Dedifferentiated amniotic fluid mesenchymal stem cell (primary cell): ENCODE measurements around the gene TNFAIP3.

ENCODE experiments used
- DNase-seq: peaks from one replicate; pipeline ENCODE4 v3.0.0-alpha.2; 2016; ENCODE audit errors: extremely low spot score

TNFAIP3 gene

GRCh38 chr6:137902699-137903098 lies 35.6 kb downstream of the TNFAIP3 start:
- no peak for DNase-seq

- no peak for DNase-seq
Measured at GRCh38 chr6:137903274-137903932, 36.3 kb downstream of the TNFAIP3 start.

- no peak for DNase-seq
Measured at GRCh38 chr6:137903933-137904821, 37.1 kb downstream of the TNFAIP3 start.

DNA sequence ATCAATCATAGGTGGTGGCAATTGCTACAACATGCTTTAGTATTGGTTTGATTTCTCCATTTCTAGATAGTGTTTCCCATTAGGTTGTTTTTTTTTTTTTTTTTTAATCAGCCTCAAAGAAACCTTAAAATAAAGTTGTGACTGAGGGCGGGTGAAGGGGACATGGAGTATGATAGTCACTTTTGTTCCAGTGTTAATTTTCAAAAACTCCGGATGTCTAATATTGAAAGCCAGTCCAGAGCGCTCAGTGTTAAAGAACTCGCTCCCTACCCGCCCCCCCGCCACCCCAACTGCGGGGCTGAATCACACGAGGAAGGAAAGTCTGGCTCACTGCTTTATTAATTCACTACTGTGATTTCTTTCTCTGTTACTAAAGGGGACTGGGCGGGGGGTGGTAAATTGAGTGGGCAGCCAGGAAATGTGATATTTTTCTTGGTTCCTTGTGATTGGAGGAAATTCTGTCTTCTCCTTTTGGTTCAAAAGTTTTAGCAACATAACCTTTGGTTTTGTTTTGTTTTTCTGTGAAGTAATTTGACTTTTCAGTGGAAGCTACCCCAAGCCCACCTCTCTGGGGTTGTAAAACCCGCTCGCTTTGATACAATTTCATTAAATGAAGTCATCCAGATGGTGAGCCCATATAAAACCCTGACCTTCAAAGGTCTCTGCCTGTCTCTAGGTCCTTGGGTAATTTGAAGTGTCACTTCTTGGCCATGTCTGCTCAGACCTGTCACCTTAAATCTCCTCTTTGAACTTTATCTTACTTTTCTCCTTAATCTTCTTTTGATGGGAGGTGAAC lies 38.0 kb downstream of the TNFAIP3 start:
- DNase-seq: no peak

GRCh38 chr6:137906020-137906472 lies 39.0 kb downstream of the TNFAIP3 start:
- DNase-seq: no peak

DNA sequence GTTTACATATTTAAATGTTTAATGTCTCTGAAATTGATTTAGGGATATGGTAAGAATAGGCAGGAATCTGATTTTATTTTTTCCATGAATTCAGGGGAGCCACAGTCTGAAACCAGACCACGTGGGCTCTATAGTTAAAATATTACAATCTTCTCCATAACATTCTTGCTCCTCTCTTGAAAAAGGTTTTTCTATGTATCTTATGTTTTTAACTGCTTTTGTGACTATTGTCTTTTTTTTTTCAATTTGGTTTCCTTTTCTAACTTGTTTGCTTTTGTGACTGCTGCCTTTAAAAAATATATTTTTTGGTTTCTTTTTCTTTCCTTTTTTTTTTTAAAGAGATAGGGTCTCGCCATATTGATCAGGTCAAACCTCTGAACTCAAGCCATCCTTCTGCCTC lies 40.1 kb downstream of the TNFAIP3 start:
- DNase-seq: no peak

- no peak for DNase-seq
Measured at GRCh38 chr6:137909533-137909932, 42.5 kb downstream of the TNFAIP3 start.

GRCh38 chr6:137910424-137910834 lies 43.4 kb downstream of the TNFAIP3 start:
- DNase-seq: no peak

GRCh38 chr6:137910843-137911456 lies 43.9 kb downstream of the TNFAIP3 start:
- no peak for DNase-seq

- no peak for DNase-seq
Measured at GRCh38 chr6:137911675-137912191, 44.7 kb downstream of the TNFAIP3 start.

GRCh38 chr6:137912813-137913212 lies 45.8 kb downstream of the TNFAIP3 start:
- DNase-seq: no peak

DNA sequence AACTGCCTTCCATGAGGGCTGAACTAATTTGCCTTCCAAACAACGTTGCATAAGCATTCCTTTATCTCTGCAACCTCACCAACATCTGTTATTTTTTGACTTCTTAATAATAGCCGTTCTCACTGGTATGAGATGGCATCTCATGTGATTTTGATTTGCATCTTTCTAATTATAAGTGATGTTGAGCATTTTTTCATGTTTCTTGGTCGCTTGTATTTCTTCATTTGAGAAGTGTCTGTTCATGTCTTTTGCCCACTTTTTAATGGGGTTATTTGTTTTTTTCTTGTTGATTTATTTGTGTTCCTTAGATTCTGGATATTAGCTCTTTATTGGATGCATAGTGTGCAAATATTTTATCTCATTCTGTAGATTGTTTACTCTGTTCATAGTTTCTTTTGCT lies 46.4 kb downstream of the TNFAIP3 start:
- DNase-seq: no peak

DNA sequence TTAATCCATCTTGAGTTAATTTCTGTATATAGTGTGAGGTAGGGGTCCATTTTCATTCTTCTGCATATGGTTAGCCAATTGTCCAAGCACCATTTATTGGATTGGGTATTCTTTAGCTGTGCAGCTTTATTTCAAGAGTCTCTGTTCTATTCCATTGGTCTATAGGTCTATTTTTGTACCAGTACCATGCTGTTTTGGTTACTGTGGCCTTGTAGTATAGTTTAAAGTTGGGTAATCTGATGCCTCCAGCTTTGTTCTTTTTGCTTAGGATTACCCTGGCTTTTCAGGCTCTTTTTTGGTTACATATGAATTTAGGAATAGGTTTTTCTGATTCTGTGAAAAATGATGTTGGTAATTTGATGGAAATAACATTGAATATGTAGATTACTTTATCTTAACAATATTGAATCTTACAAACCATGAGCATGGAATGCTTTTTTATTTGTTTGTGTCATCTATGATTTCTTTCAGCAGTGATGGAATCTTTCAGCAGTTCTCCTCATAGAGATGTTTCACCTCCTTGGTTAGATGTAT lies 47.0 kb downstream of the TNFAIP3 start:
- no peak for DNase-seq

GRCh38 chr6:137914530-137915193 lies 47.6 kb downstream of the TNFAIP3 start:
- no peak for DNase-seq

DNA sequence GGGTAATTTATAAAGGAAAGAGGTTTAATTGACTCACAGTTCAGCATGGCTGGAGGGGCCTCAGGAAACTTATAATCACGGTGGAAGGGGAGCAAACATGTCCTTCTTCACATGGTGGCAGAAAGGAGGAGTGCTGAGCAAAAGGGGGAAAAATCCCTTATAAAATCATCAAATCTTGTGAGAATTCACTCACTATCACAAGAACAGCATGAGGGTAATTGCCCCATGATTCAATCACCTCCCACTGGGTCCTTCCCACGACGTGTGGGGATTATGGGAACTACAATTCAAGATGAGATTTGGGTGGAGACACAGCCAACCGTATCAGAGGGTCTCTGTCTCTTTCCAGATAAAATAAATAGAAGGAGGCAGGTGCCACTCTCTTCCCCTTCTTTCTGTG lies 48.7 kb downstream of the TNFAIP3 start:
- DNase-seq: no peak

DNA sequence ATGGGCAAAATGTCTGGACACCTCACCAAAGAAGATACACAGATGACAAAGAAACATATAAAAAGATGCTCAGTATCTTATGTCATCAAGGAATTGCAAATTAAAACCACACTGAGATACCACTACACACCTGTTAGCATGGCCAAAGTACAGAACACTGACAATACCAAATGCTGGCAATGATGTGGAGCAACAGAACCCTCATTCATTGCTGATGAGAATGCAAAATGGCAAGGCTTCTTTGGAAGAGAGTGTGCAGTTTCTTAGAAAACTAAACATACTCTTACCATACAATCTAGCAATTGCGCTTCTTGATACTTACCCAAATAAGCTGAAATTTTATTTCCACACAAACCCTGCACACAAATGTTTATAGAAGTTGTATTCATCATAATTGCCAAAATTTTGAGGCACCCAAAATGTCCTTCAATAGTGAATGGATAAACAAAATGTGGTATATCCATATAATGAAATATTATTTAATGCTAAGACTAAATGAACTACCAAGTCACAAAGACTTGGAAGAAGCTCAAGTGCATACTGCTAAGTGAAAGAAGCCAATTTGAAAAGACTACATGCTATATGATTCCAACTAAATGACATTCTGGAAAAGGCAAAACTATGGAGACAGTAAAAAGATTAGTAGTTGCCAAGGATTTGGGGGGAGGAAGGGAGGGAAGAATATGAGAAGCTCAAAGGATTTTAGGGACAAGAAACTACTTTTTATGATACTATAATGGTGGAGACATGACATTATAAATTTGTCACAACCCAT lies 50.7 kb downstream of the TNFAIP3 start:
- no peak for DNase-seq

DNA sequence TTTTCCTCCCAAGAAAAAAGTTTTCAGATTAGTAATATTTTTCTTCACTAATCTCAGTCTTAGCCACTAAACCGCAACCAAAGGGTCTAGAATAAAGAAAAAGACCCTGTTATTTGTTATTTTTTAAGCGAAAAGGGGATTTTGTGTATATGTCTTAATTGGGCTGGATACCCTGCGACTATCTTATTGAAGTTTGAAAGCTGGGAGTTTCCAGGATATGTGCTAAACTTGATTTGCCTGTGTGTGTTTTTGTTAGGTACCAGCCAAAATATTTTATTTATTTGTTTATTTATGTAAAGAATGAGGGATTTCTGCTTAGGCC lies 52.4 kb downstream of the TNFAIP3 start:
- DNase-seq: no peak

GRCh38 chr6:137919837-137920730 lies 53.0 kb downstream of the TNFAIP3 start:
- no peak for DNase-seq

DNA sequence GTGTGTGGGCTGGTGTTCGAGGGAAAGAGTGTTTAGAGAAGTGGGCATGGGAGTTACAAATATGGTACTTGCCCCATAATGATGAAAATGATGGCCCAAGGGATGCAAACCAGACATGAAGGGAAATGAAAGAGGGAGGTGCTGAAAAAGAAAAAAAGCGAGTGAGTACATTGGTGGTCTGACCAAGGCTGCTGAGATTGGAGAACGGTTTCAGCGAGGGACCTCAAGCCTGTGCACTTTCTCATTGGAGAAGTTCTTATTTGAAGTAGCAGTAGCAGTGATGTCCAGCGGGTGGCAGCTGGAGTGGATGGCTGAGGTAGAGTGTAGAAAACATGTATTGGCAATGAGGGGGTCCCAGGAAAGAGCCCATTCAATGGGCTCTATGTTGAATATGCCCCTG lies 54.8 kb downstream of the TNFAIP3 start:
- DNase-seq: no peak
